ENCODE data around the gene CHST3.

DNA sequence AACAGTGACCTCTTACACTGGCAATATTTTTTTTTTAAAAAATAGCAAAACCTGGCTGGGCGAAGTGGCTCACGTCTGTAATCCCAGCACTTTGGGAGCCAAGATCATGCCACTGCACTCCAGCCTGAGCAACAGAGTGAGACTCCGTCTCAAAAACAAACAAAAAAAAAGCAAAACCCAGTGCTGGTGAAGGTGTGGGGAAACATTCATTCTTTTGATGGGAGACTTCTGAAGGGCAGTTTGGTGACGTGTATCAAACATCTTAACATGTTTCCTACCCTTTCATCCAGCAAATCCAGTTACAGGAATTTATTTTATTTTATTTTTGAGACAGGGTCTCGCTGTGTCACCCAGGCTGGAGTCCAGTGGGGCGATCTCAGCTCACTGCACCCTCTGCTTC lies 58.0 kb downstream of the CHST3 start:
- TF ChIP-seq, protein P1, sequence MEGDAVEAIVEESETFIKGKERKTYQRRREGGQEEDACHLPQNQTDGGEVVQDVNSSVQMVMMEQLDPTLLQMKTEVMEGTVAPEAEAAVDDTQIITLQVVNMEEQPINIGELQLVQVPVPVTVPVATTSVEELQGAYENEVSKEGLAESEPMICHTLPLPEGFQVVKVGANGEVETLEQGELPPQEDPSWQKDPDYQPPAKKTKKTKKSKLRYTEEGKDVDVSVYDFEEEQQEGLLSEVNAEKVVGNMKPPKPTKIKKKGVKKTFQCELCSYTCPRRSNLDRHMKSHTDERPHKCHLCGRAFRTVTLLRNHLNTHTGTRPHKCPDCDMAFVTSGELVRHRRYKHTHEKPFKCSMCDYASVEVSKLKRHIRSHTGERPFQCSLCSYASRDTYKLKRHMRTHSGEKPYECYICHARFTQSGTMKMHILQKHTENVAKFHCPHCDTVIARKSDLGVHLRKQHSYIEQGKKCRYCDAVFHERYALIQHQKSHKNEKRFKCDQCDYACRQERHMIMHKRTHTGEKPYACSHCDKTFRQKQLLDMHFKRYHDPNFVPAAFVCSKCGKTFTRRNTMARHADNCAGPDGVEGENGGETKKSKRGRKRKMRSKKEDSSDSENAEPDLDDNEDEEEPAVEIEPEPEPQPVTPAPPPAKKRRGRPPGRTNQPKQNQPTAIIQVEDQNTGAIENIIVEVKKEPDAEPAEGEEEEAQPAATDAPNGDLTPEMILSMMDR (IDR thresholded peaks at IDR 0.05), result no peak
- no peak for TF ChIP-seq EP300 (IDR thresholded peaks at IDR 0.05)
- TF ChIP-seq POLR2AphosphoS5 (IDR thresholded peaks at IDR 0.05), result no peak
- TF ChIP-seq POLR2A (IDR thresholded peaks at IDR 0.05), result no peak
